ENCODE results near the gene CPED1.
A peak's percentile ranks its signal among the peaks of the same experiment; 100 is the strongest.

Gene CPED1

GRCh38 chr7:120951309-120951699, 37.2 kb upstream of the CPED1 start:
- Histone ChIP-seq H3K36me3 (ENCODE audit: control insufficient read depth, insufficient read depth, low read length) (no peaks in the 10 kb centered on the region), H3K9me3 (ENCODE audit: control insufficient read depth, insufficient read depth, low read length) (no peaks in the 10 kb centered on the region), H3K4me1 (ENCODE audit: control insufficient read depth, insufficient read depth, low read length) (no peaks in the 10 kb centered on the region), H3K27me3 (ENCODE audit: control insufficient read depth, insufficient read depth, low read length) (no peaks in the 10 kb centered on the region), H3K27ac (ENCODE audit: low read length) (no peak overlapping the region), H3K4me3 (ENCODE audit: low read length) (peak overlapping the region; percentile 89; the same call in 1 of the 2 replicates)
- no peak for DNase-seq (ENCODE audit: low read depth, low spot score)
- WGBS (ENCODE audit: insufficient coverage, insufficient read length) = no CpG with 5 or more reads among the region's 8 CpGs

DNA sequence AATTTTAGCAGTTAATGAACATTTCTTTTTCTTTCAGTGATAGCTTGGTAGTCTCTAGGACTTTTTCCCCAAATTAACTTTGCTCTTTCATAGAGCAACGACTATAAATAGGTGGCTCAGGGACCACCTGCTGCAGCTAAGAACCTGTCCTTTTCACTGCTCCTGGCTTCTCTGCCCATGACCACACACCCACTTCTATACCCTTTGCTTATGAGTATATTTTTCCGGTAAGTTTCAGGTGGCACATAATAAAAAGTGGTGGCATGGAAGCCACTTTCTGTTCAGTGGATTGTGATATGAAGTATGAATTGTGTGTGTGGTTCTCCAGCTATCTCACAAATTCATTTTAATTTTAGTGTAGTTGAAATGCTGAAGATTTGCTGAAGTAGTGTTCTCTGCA, 36.7 kb upstream of the CPED1 start:
- Histone ChIP-seq H3K4me1 (ENCODE audit: control insufficient read depth, insufficient read depth, low read length) (no peaks in the 10 kb centered on the region), H3K27ac (ENCODE audit: low read length) (no peak overlapping the region), H3K36me3 (ENCODE audit: control insufficient read depth, insufficient read depth, low read length) (no peaks in the 10 kb centered on the region), H3K27me3 (ENCODE audit: control insufficient read depth, insufficient read depth, low read length) (no peaks in the 10 kb centered on the region), H3K9me3 (ENCODE audit: control insufficient read depth, insufficient read depth, low read length) (no peaks in the 10 kb centered on the region), H3K4me3 (ENCODE audit: low read length) (no peak overlapping the region)
- no CpG with 5 or more reads among the region's 2 CpGs for WGBS (ENCODE audit: insufficient coverage, insufficient read length)
- no peak for DNase-seq (ENCODE audit: low read depth, low spot score)

GRCh38 chr7:120955577-120956149, 32.8 kb upstream of the CPED1 start:
- no peaks in the 10 kb centered on the region for H3K9me3 ChIP-seq (ENCODE audit: control insufficient read depth, insufficient read depth, low read length)
- no peak overlapping the region for H3K4me3 ChIP-seq (ENCODE audit: low read length)
- no peaks in the 10 kb centered on the region for H3K36me3 ChIP-seq (ENCODE audit: control insufficient read depth, insufficient read depth, low read length)
- H3K4me1 ChIP-seq (ENCODE audit: control insufficient read depth, insufficient read depth, low read length) = no peaks in the 10 kb centered on the region
- no peak overlapping the region for H3K27ac ChIP-seq (ENCODE audit: low read length)
- DNase-seq (ENCODE audit: low read depth, low spot score) = no peak
- 100% methylated on average over 1 of the region's 3 CpGs for WGBS (ENCODE audit: insufficient coverage, insufficient read length)
- no peaks in the 10 kb centered on the region for H3K27me3 ChIP-seq (ENCODE audit: control insufficient read depth, insufficient read depth, low read length)

GRCh38 chr7:120959929-120960484, 28.5 kb upstream of the CPED1 start:
- WGBS (ENCODE audit: insufficient coverage, insufficient read length) = no CpG with 5 or more reads among the region's 8 CpGs
- no peaks in the 10 kb centered on the region for H3K4me1 ChIP-seq (ENCODE audit: control insufficient read depth, insufficient read depth, low read length)
- no peak overlapping the region for H3K4me3 ChIP-seq (ENCODE audit: low read length)
- no peaks in the 10 kb centered on the region for H3K27me3 ChIP-seq (ENCODE audit: control insufficient read depth, insufficient read depth, low read length)
- H3K36me3 ChIP-seq (ENCODE audit: control insufficient read depth, insufficient read depth, low read length) = no peaks in the 10 kb centered on the region
- no peak overlapping the region for H3K27ac ChIP-seq (ENCODE audit: low read length)
- no peak for DNase-seq (ENCODE audit: low read depth, low spot score)
- no peaks in the 10 kb centered on the region for H3K9me3 ChIP-seq (ENCODE audit: control insufficient read depth, insufficient read depth, low read length)

DNA sequence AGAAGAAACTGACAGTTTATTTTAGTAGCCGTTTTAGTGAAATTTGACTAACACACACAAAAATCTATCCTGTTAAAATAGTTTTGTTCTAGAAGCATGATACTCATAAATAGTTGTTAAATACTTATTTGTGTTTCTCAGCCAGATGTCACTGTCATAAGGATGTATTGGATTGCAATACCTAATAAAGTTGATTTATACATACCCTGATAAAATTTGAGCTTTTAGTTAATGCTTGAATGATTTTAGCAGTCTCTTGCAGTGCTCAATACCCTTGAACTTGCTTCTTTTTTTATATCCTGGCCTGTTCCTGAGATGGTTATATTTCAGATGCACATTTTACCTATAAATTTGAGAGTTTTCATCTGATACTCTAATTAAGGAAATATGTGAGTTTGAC, 27.8 kb upstream of the CPED1 start:
- Histone ChIP-seq H3K36me3 (ENCODE audit: control insufficient read depth, insufficient read depth, low read length) (no peaks in the 10 kb centered on the region), H3K27me3 (ENCODE audit: control insufficient read depth, insufficient read depth, low read length) (no peaks in the 10 kb centered on the region), H3K4me3 (ENCODE audit: low read length) (no peak overlapping the region), H3K27ac (ENCODE audit: low read length) (no peak overlapping the region), H3K9me3 (ENCODE audit: control insufficient read depth, insufficient read depth, low read length) (no peaks in the 10 kb centered on the region), H3K4me1 (ENCODE audit: control insufficient read depth, insufficient read depth, low read length) (no peaks in the 10 kb centered on the region)
- no CpG with 5 or more reads among the region's 1 CpG for WGBS (ENCODE audit: insufficient coverage, insufficient read length)
- DNase-seq (ENCODE audit: low read depth, low spot score) = no peak

GRCh38 chr7:120961638-120962173, 26.8 kb upstream of the CPED1 start:
- DNase-seq (ENCODE audit: low read depth, low spot score) = no peak
- H3K36me3 ChIP-seq (ENCODE audit: control insufficient read depth, insufficient read depth, low read length) = no peaks in the 10 kb centered on the region
- no CpG with 5 or more reads among the region's 1 CpG for WGBS (ENCODE audit: insufficient coverage, insufficient read length)
- H3K4me1 ChIP-seq (ENCODE audit: control insufficient read depth, insufficient read depth, low read length) = no peaks in the 10 kb centered on the region
- H3K27ac ChIP-seq (ENCODE audit: low read length) = no peak overlapping the region
- H3K27me3 ChIP-seq (ENCODE audit: control insufficient read depth, insufficient read depth, low read length) = no peaks in the 10 kb centered on the region
- no peak overlapping the region for H3K4me3 ChIP-seq (ENCODE audit: low read length)
- H3K9me3 ChIP-seq (ENCODE audit: control insufficient read depth, insufficient read depth, low read length) = no peaks in the 10 kb centered on the region

GRCh38 chr7:120964088-120964487, 24.4 kb upstream of the CPED1 start:
- Histone ChIP-seq H3K4me1 (ENCODE audit: control insufficient read depth, insufficient read depth, low read length) (no peaks in the 10 kb centered on the region), H3K27ac (ENCODE audit: low read length) (no peak overlapping the region), H3K4me3 (ENCODE audit: low read length) (no peak overlapping the region), H3K9me3 (ENCODE audit: control insufficient read depth, insufficient read depth, low read length) (no peaks in the 10 kb centered on the region), H3K27me3 (ENCODE audit: control insufficient read depth, insufficient read depth, low read length) (no peaks in the 10 kb centered on the region), H3K36me3 (ENCODE audit: control insufficient read depth, insufficient read depth, low read length) (no peaks in the 10 kb centered on the region)
- DNase-seq (ENCODE audit: low read depth, low spot score) = no peak
- WGBS (ENCODE audit: insufficient coverage, insufficient read length) = no CpG with 5 or more reads among the region's 1 CpG

- no peaks in the 10 kb centered on the region for H3K27me3 ChIP-seq (ENCODE audit: control insufficient read depth, insufficient read depth, low read length)
- H3K27ac ChIP-seq (ENCODE audit: low read length) = no peak overlapping the region
- no peak for DNase-seq (ENCODE audit: low read depth, low spot score)
- no peak overlapping the region for H3K4me3 ChIP-seq (ENCODE audit: low read length)
- H3K4me1 ChIP-seq (ENCODE audit: control insufficient read depth, insufficient read depth, low read length) = no peaks in the 10 kb centered on the region
- H3K9me3 ChIP-seq (ENCODE audit: control insufficient read depth, insufficient read depth, low read length) = no peaks in the 10 kb centered on the region
- H3K36me3 ChIP-seq (ENCODE audit: control insufficient read depth, insufficient read depth, low read length) = peaks cover 3% of the 10 kb centered on the region; the same call in 1 of the 2 replicates
These were observed 21.6 kb upstream of the CPED1 start for GRCh38 chr7:120966961-120967360.

GRCh38 chr7:120973849-120974248, 14.7 kb upstream of the CPED1 start:
- Histone ChIP-seq H3K36me3 (ENCODE audit: control insufficient read depth, insufficient read depth, low read length) (peaks cover 3% of the 10 kb centered on the region; the same call in 1 of the 2 replicates), H3K4me1 (ENCODE audit: control insufficient read depth, insufficient read depth, low read length) (no peaks in the 10 kb centered on the region), H3K27ac (ENCODE audit: low read length) (no peak overlapping the region), H3K9me3 (ENCODE audit: control insufficient read depth, insufficient read depth, low read length) (no peaks in the 10 kb centered on the region), H3K4me3 (ENCODE audit: low read length) (no peak overlapping the region), H3K27me3 (ENCODE audit: control insufficient read depth, insufficient read depth, low read length) (no peaks in the 10 kb centered on the region)
- DNase-seq (ENCODE audit: low read depth, low spot score) = no peak
- no CpG with 5 or more reads among the region's 1 CpG for WGBS (ENCODE audit: insufficient coverage, insufficient read length)

GRCh38 chr7:120979765-120980499, 8.6 kb upstream of the CPED1 start:
- H3K27ac ChIP-seq (ENCODE audit: low read length) = no peak overlapping the region
- no peaks in the 10 kb centered on the region for H3K36me3 ChIP-seq (ENCODE audit: control insufficient read depth, insufficient read depth, low read length)
- no peak for DNase-seq (ENCODE audit: low read depth, low spot score)
- no peak overlapping the region for H3K4me3 ChIP-seq (ENCODE audit: low read length)
- no peaks in the 10 kb centered on the region for H3K4me1 ChIP-seq (ENCODE audit: control insufficient read depth, insufficient read depth, low read length)
- H3K27me3 ChIP-seq (ENCODE audit: control insufficient read depth, insufficient read depth, low read length) = no peaks in the 10 kb centered on the region
- no CpG with 5 or more reads among the region's 1 CpG for WGBS (ENCODE audit: insufficient coverage, insufficient read length)
- no peaks in the 10 kb centered on the region for H3K9me3 ChIP-seq (ENCODE audit: control insufficient read depth, insufficient read depth, low read length)

Data from iPS DF 6.9 (cell line).